ENCODE measurements around the gene TEX261. TPM values are rescaled to one million over a fixed set of nuclear protein-coding genes. Genes with fewer than 3 reads are reported as not detected.

The TEX261 gene
- total and polyA plus RNA-seq, 4 experiments from 2014 or later = 39.6 to 70.0 (median 52.1) TPM

GRCh38 chr2:70936165-70936978 is 58.3 kb downstream of the TEX261 start:
- Mint-ChIP-seq H3K36me3 (no peaks in the 10 kb centered on the region), H3K27ac (no peak overlapping the region), H3K4me3 (no peak overlapping the region), H3K4me1 (peaks cover 0 to 2% (median 0%) of the 10 kb centered on the region in 4 donors), H3K27me3 (peaks cover 6 to 19% of the 10 kb centered on the region in 2 donors), H3K9me3 (no peaks in the 10 kb centered on the region)
- no peak for DNase-seq
- H3K4me3 ChIP-seq (ENCODE audit: low read length in 2 of 2) = no peak overlapping the region
- H3K4me1 ChIP-seq (ENCODE audit: insufficient read depth, low read length) = no peaks in the 10 kb centered on the region
- no peaks in the 10 kb centered on the region for H3K9me3 ChIP-seq (ENCODE audit: control insufficient read depth in 1 of 2, low read length in 2 of 2)
- ChIA-PET CTCF (ENCODE audit: partially characterized antibody) (interaction anchor here (0.9 to 1.2 kb wide), 2 partner anchors 10 to 11 kb away, joined by 3 read pairs; no protein-coding TSS in a partner anchor), POLR2A (ENCODE audit: partially characterized antibody) (no interaction called here)
- H3K36me3 ChIP-seq (ENCODE audit: insufficient read depth, low read length) = no peaks in the 10 kb centered on the region
- H3K27ac ChIP-seq (ENCODE audit: low read depth, low read length) = no peak overlapping the region
- H3K27me3 ChIP-seq (ENCODE audit: insufficient read depth, low read length) = no peaks in the 10 kb centered on the region
- intact Hi-C loops (cut with micrococcal nuclease) = no loop called here

Other genes with a start within 250 kb of the TEX261 start
- 1 to 10 TPM in 1 of 2 experiments, under 1 TPM in 1; 0.94 to 1.1 TPM for gene ADD2, start 226.7 kb downstream of the TEX261 start, total RNA-seq
- gene ADD2, start 226.7 kb downstream of the TEX261 start, polyA plus RNA-seq = under 1 TPM in 1 of 2 donors, not detected in 1; 0.41 TPM
- not detected for gene FIGLA, start 204.2 kb downstream of the TEX261 start, total RNA-seq
- gene FIGLA, start 204.2 kb downstream of the TEX261 start, polyA plus RNA-seq = not detected
- gene CLEC4F, start 174.3 kb downstream of the TEX261 start, total RNA-seq = not detected
- not detected for gene CLEC4F, start 174.3 kb downstream of the TEX261 start, polyA plus RNA-seq
- not detected for gene CD207, start 159.1 kb downstream of the TEX261 start, total RNA-seq
- gene CD207, start 159.1 kb downstream of the TEX261 start, polyA plus RNA-seq = not detected
- gene VAX2, start 94.3 kb downstream of the TEX261 start, total RNA-seq = not detected
- gene VAX2, start 94.3 kb downstream of the TEX261 start, polyA plus RNA-seq = not detected
- not detected for gene ATP6V1B1, start 59.0 kb downstream of the TEX261 start, total RNA-seq
- not detected for gene ATP6V1B1, start 59.0 kb downstream of the TEX261 start, polyA plus RNA-seq
- gene ANKRD53, start 16.2 kb downstream of the TEX261 start, total RNA-seq = under 1 TPM in 1 of 2 experiments, not detected in 1; 0.20 TPM
- gene ANKRD53, start 16.2 kb downstream of the TEX261 start, polyA plus RNA-seq = not detected
- gene NAGK, start 73.8 kb upstream of the TEX261 start, total RNA-seq = 100 to 1,000 TPM; 161 to 167 TPM
- gene NAGK, start 73.8 kb upstream of the TEX261 start, polyA plus RNA-seq = 10 to 100 TPM; 73.8 to 82.4 TPM
- gene MCEE, start 135.4 kb upstream of the TEX261 start, total RNA-seq = 10 to 100 TPM; 27.1 to 30.0 TPM
- 10 to 100 TPM; 20.7 to 24.7 TPM for gene MCEE, start 135.4 kb upstream of the TEX261 start, polyA plus RNA-seq
- 10 to 100 TPM; 50.6 to 54.2 TPM for gene MPHOSPH10, start 135.8 kb upstream of the TEX261 start, total RNA-seq
- 10 to 100 TPM; 13.4 to 32.0 TPM for gene MPHOSPH10, start 135.8 kb upstream of the TEX261 start, polyA plus RNA-seq
- gene PAIP2B, start 232.2 kb upstream of the TEX261 start, total RNA-seq = 10 to 100 TPM in 1 of 2 experiments, 1 to 10 TPM in 1; 9.9 to 11.0 TPM
- 1 to 10 TPM; 1.7 TPM for gene PAIP2B, start 232.2 kb upstream of the TEX261 start, polyA plus RNA-seq